Measurements from ENCODE around the gene ANXA9.
A peak's percentile ranks its signal among the peaks of the same experiment; 100 is the strongest.

The ANXA9 gene

DNA sequence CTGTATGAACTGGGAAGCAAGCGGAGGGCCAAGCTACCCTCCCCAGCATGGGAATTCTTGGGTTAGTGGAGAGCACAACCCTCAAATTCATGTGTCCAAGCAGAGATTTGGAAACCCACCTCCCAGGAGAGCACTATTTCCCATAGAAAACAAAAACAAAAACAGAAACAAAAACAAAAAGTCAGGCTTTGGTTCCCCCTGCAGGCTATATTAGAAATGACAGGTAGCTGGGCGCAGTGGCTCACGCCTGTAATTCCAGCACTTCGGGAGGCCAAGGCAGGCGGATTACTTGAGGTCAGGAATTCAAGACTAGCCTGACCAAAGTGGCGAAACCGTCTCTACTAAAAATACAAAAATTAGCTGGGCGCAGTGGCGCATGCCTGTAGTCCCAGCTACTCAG is 13.8 kb downstream of the ANXA9 start:
- TF ChIP-seq, protein P1, sequence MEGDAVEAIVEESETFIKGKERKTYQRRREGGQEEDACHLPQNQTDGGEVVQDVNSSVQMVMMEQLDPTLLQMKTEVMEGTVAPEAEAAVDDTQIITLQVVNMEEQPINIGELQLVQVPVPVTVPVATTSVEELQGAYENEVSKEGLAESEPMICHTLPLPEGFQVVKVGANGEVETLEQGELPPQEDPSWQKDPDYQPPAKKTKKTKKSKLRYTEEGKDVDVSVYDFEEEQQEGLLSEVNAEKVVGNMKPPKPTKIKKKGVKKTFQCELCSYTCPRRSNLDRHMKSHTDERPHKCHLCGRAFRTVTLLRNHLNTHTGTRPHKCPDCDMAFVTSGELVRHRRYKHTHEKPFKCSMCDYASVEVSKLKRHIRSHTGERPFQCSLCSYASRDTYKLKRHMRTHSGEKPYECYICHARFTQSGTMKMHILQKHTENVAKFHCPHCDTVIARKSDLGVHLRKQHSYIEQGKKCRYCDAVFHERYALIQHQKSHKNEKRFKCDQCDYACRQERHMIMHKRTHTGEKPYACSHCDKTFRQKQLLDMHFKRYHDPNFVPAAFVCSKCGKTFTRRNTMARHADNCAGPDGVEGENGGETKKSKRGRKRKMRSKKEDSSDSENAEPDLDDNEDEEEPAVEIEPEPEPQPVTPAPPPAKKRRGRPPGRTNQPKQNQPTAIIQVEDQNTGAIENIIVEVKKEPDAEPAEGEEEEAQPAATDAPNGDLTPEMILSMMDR (conservative IDR thresholded peaks at IDR 0.05; ENCODE audit: control insufficient read depth, insufficient read depth, low read depth, low read length), result peak; percentile 68
- peak; percentile 44 for DNase-seq (ENCODE audit: low read depth)
- H3K4me3 ChIP-seq (ENCODE audit: control insufficient read depth, low read depth, low read length), result no peak overlapping the region

DNA sequence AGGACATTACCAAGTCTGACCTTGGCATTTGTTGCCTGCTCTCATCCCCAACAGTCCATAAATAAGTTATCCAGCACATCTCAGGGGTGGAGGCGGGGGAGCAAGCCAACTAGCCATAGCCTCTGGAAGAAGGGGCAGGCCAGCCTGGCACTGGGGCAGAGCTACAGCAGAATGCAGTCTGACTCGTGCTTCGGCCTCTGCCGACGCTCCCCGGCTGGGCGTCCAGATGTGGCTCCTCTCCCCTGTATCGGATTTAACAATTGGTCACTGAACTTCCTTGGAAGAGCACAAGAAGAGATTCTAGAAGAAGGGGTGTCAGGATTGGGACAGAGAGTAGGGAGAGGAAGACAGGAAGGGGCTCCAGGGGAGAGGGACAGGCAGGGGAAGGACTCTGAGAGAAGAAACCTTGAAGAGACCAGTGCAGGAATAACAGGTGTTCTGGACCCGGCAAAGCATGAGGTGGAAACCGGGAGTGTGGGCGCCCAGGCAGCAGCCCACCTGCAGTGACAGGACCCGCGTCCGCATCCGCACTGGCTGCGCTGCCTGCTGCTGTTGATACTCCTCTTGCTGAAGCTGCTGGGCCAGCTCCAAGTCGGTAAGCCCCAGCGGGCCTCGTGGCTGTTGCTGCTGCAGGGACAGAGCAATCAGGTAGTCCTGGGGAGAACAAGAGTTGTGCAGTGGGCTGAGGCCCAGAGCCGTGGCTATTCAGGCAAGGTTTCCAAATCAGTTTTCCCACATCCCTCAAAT is 15.2 kb downstream of the ANXA9 start:
- TF ChIP-seq, protein P1 (conservative IDR thresholded peaks at IDR 0.05; ENCODE audit: control insufficient read depth, insufficient read depth, low read depth, low read length), result no peak
- no peak overlapping the region for H3K4me3 ChIP-seq (ENCODE audit: control insufficient read depth, low read depth, low read length)
- no peak for DNase-seq (ENCODE audit: low read depth)

- no peak overlapping the region for H3K4me3 ChIP-seq (ENCODE audit: control insufficient read depth, low read depth, low read length)
- DNase-seq (ENCODE audit: low read depth), result no peak
- TF ChIP-seq, protein P1 (conservative IDR thresholded peaks at IDR 0.05; ENCODE audit: control insufficient read depth, insufficient read depth, low read depth, low read length), result no peak
Observed at GRCh38 chr1:150997949-150998348, 15.9 kb downstream of the ANXA9 start.

DNA sequence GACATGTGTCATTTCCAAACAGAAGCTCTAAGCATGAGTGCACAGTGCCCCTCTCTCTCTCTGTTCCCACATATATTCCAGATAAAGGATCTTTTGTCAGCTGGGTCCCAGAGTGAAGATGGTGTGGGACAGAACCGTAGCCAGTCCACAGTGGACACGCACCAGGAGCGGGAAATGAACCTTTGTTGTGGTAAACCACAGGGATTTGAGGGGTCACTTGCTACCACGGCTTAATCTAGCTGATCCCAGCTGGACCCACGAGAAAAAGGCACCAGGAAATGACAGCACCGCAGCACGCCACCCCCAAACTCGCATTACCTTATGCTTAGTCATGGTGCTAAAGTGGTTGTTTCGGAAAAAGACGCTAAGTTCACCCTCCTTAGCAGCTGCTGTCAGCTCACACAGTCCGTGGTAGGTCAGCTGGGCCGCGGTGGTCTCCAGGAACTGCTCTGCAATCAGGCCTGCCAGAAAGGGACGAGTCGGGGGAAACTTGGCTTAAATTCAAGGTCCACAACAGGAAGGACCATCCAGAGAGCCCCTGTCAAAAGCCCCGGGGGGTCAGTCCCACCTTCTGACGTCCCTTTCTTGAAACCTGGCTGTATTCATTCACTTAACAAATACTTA is 17.1 kb downstream of the ANXA9 start:
- TF ChIP-seq, protein P1 (conservative IDR thresholded peaks at IDR 0.05; ENCODE audit: control insufficient read depth, insufficient read depth, low read depth, low read length), result no peak
- no peak overlapping the region for H3K4me3 ChIP-seq (ENCODE audit: control insufficient read depth, low read depth, low read length)
- DNase-seq (ENCODE audit: low read depth), result peak; percentile 66

DNA sequence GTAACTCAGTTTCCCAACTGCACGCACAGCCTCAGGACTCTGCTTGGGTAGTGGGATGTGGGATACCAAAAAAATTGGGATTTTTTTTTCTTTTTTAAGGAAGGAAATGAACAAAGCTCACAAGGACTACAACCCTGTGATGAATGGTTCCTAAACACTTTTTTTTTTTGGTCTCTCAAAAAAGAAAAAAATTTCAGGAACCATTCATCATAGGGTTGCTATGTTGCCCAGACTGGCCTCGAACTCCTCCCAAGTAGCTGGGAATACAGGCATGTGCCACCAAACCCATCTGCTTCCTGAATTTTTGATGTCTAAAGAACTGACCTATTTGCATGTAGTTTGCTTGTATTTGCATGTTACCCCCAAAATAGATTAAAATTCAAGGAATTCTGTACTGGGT is 17.8 kb downstream of the ANXA9 start:
- DNase-seq (ENCODE audit: low read depth), result no peak
- H3K4me3 ChIP-seq (ENCODE audit: control insufficient read depth, low read depth, low read length), result no peak overlapping the region
- TF ChIP-seq, protein P1 (conservative IDR thresholded peaks at IDR 0.05; ENCODE audit: control insufficient read depth, insufficient read depth, low read depth, low read length), result no peak

DNA sequence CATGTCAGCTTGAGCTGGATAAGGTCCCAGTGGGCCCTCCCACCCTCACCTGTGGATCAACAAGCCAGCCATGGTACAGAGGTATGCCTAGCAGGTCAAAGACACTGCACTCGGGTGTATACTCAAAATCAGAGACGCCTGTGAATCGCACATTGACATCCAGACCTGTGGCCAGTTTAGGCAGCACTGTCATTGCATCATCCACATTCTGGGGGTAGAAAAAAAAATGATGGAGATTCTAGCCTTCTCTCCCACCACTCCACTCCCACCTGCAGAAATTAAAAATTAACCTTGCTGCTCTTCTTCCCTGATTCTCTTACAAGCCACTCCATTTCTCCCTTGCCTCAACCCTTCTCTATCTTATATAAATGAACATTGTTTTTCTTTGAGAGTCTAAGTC is 18.3 kb downstream of the ANXA9 start:
- TF ChIP-seq, protein P1 (conservative IDR thresholded peaks at IDR 0.05; ENCODE audit: control insufficient read depth, insufficient read depth, low read depth, low read length), result no peak
- no peak overlapping the region for H3K4me3 ChIP-seq (ENCODE audit: control insufficient read depth, low read depth, low read length)
- DNase-seq (ENCODE audit: low read depth), result no peak
